ENCODE data around the gene SLC25A10. TPM values are rescaled to one million over a fixed set of nuclear protein-coding genes. Genes with fewer than 3 reads are reported as not detected.

SLC25A10 gene
- total and polyA plus RNA-seq, 3 donors from 2014 or later: 30.0 to 51.4 (median 42.0) TPM

DNA sequence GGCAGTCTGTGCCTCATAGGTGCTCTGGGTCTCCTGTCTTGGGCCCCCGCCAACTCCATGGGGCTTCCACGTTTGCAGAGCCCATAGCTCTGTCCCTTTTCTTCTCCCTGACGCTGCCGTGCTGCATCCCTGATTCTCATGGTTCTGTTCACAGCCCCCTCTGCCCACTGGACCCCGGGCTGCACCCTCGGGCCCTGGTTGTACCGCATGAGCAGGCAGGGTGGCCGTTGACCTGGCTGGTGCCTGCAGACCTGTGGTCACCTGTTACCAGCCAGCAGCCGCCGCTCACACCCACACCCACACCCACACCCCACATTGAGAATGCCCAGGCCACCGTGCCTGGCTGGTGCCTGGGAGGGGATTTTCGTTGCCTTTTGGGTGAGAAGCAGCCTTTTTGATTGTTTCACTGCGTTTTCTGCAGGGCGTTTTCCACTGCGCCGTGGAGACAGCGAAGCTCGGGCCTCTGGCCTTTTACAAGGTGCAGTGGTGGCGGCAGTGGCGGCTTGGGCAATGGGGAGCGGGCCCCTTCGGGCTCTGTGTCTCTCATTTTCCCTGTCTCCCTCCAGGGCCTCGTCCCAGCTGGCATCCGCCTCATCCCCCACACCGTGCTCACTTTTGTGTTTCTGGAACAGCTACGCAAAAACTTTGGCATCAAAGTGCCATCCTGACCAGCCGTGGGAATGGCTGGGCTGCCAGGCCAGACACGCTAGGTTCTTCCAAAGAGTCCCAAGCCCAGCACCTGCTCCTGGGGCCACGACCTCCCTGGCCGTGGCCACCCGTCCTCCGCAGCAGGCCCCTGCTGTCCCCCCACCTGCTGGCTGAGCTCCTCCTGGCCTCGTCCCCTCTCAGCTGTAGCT is 7.6 kb downstream of the SLC25A10 start:
- 90 to 92% methylated on average over 33 of the region's 33 CpGs for WGBS, 2 donors
- no peaks in the 10 kb centered on the region for H3K4me1 ChIP-seq
- no peaks in the 10 kb centered on the region for H3K9me3 ChIP-seq
- no peak overlapping the region for H3K27ac ChIP-seq
- intact Hi-C loops (cut with DNase I; ENCODE audit: low total_unique reads): no loop called here
- TF ChIP-seq CTCF (IDR thresholded peaks at IDR 0.05): no peak
- no peak for TF ChIP-seq POLR2A (IDR thresholded peaks at IDR 0.05)
- H3K27me3 ChIP-seq: no peaks in the 10 kb centered on the region
- no peak for DNase-seq
- H3K4me3 ChIP-seq: no peak overlapping the region
- no peaks in the 10 kb centered on the region for H3K36me3 ChIP-seq (ENCODE audit: low read depth, missing control alignments)

- intact Hi-C loops (cut with DNase I; ENCODE audit: low total_unique reads): no loop called here
- Histone ChIP-seq H3K27me3 (no peaks in the 10 kb centered on the region), H3K4me1 (no peaks in the 10 kb centered on the region), H3K36me3 (ENCODE audit: low read depth, missing control alignments) (no peaks in the 10 kb centered on the region), H3K9me3 (no peaks in the 10 kb centered on the region), H3K4me3 (no peak overlapping the region), H3K27ac (no peak overlapping the region)
- DNase-seq: no peak
- WGBS, 2 donors: 83 to 85% methylated on average over 14 to 33 of the region's 33 CpGs
- TF ChIP-seq CTCF (IDR thresholded peaks at IDR 0.05) (no peak), POLR2A (IDR thresholded peaks at IDR 0.05) (no peak)
These were observed 8.4 kb downstream of the SLC25A10 start for GRCh38 chr17:81720267-81721071.

- intact Hi-C loops (cut with DNase I; ENCODE audit: low total_unique reads): no loop called here
- Histone ChIP-seq H3K4me3 (no peak overlapping the region), H3K27ac (no peak overlapping the region), H3K27me3 (no peaks in the 10 kb centered on the region), H3K9me3 (no peaks in the 10 kb centered on the region), H3K4me1 (no peaks in the 10 kb centered on the region), H3K36me3 (ENCODE audit: low read depth, missing control alignments) (no peaks in the 10 kb centered on the region)
- TF ChIP-seq CTCF (IDR thresholded peaks at IDR 0.05): no peak
- no peak for TF ChIP-seq POLR2A (IDR thresholded peaks at IDR 0.05)
- no peak for DNase-seq
- 72% methylated on average over 5 to 10 of the region's 10 CpGs for WGBS, 2 donors
These were observed 10.4 kb downstream of the SLC25A10 start for GRCh38 chr17:81722184-81723120.

GRCh38 chr17:81723651-81724209 is 11.6 kb downstream of the SLC25A10 start:
- Histone ChIP-seq H3K36me3 (ENCODE audit: low read depth, missing control alignments) (no peaks in the 10 kb centered on the region), H3K27me3 (no peaks in the 10 kb centered on the region), H3K4me1 (no peaks in the 10 kb centered on the region), H3K4me3 (no peak overlapping the region), H3K27ac (no peak overlapping the region), H3K9me3 (no peaks in the 10 kb centered on the region)
- DNase-seq: no peak
- WGBS, 2 donors: 51 to 68% methylated on average over 10 to 12 of the region's 12 CpGs
- TF ChIP-seq CTCF (IDR thresholded peaks at IDR 0.05): no peak
- no peak for TF ChIP-seq POLR2A (IDR thresholded peaks at IDR 0.05)
- intact Hi-C loops (cut with DNase I; ENCODE audit: low total_unique reads): no loop called here

Data from testis (tissue), 3 donors.